Cardiac fibroblast (primary cell): ENCODE data around the gene TMUB2.
A peak's percentile ranks its signal among the peaks of the same experiment; 100 is the strongest.

Source experiments
- DNase-seq, 2 donors: peaks; one replicate each; pipeline versions ENCODE4 v3.0.0 to v3.0.0-alpha.2; 2010; ENCODE audit warnings: low read depth in 2 of 2
- H3K4me3 ChIP-seq, 2 donors: replicated peaks in 1 of 2; 1 replicate in 1 of 2; 2 replicates in 1 of 2; pipeline ENCODE4 v1.5.1; 2011; ENCODE audit warnings: low read depth in 2 of 2, low read length in 2 of 2, mild to moderate bottlenecking in 2 of 2, moderate library complexity in 1 of 2
- CTCF ChIP-seq: IDR thresholded peaks from one replicate; pipeline ENCODE4 v1.5.1; 2011; ENCODE audit warnings: low read depth, mild to moderate bottlenecking, low read length, inconsistent platforms

The TMUB2 gene

GRCh38 chr17:44149750-44150329 lies 36.9 kb upstream of the TMUB2 start:
- DNase-seq = no peak
- no peak overlapping the region for H3K4me3 ChIP-seq

GRCh38 chr17:44152875-44153274 lies 33.9 kb upstream of the TMUB2 start:
- H3K4me3 ChIP-seq = no peak overlapping the region

More at GRCh38 chr17:44149750-44150329, 36.9 kb upstream of the TMUB2 start:
- TF ChIP-seq CTCF = no peak

GRCh38 chr17:44155488-44155887 lies 31.3 kb upstream of the TMUB2 start:
- no peak overlapping the region for H3K4me3 ChIP-seq
- no peak for DNase-seq
- no peak for TF ChIP-seq CTCF

More at GRCh38 chr17:44152875-44153274, 33.9 kb upstream of the TMUB2 start:
- no peak for DNase-seq
- TF ChIP-seq CTCF = no peak

- peak in 1 of 2 donors; percentile 37 for DNase-seq
- TF ChIP-seq CTCF = no peak
- H3K4me3 ChIP-seq = no peak overlapping the region
Observed at GRCh38 chr17:44159519-44160210, 27.1 kb upstream of the TMUB2 start.

GRCh38 chr17:44164476-44164875 lies 22.3 kb upstream of the TMUB2 start:
- DNase-seq = no peak
- TF ChIP-seq CTCF = no peak
- no peak overlapping the region for H3K4me3 ChIP-seq

- no peak for DNase-seq
- TF ChIP-seq CTCF = no peak
- H3K4me3 ChIP-seq = no peak overlapping the region
Observed at GRCh38 chr17:44167181-44167861, 19.5 kb upstream of the TMUB2 start.
